ENCODE data around the gene CPNE1. TPM values are rescaled to one million over a fixed set of nuclear protein-coding genes. Genes with fewer than 3 reads are reported as not detected.

The CPNE1 gene
- total RNA-seq, 2 experiments from 2014 or later = 261 to 281 TPM

- peak; percentile 50 for DNase-seq
- peaks cover 54% of the 10 kb centered on the region for H3K4me1 Mint-ChIP-seq (ENCODE audit: low read depth)
- peaks cover 6% of the 10 kb centered on the region for H3K9me3 Mint-ChIP-seq
- no peaks in the 10 kb centered on the region for H3K27me3 Mint-ChIP-seq (ENCODE audit: low read depth)
- H3K36me3 Mint-ChIP-seq (ENCODE audit: low read depth) = peaks cover 34% of the 10 kb centered on the region
- intact Hi-C loops (cut with micrococcal nuclease) = loop anchor here (2.0 to 10.0 kb wide), 7 partner anchors 106 to 1670 kb away; partner anchors contain the start of genes ERGIC3, NCOA6, RALY and UQCC1
- CTCF ChIA-PET = interaction anchor here (1.0 to 2.1 kb wide), 3 partner anchors 43 to 79 kb away, joined by 3 to 8 read pairs (median 5); partner anchors contain the start of gene RBM39
- peak overlapping the region; percentile 95 for H3K4me3 Mint-ChIP-seq
- H3K27ac Mint-ChIP-seq = peak overlapping the region; percentile 99
These were observed 2.1 kb downstream of the CPNE1 start for GRCh38 chr20:35662551-35662950.

- peaks cover 40% of the 10 kb centered on the region for H3K36me3 Mint-ChIP-seq (ENCODE audit: low read depth)
- no peaks in the 10 kb centered on the region for H3K27me3 Mint-ChIP-seq (ENCODE audit: low read depth)
- intact Hi-C loops (cut with micrococcal nuclease) = loop anchor here (2.0 to 10.0 kb wide), 8 partner anchors 107 to 1670 kb away; partner anchors contain the start of genes ERGIC3, NCOA6, RALY and TRPC4AP
These were observed 2.8 kb downstream of the CPNE1 start for GRCh38 chr20:35661908-35662307.

GRCh38 chr20:35661053-35661452 lies 3.6 kb downstream of the CPNE1 start:
- Mint-ChIP-seq H3K4me3 (peak overlapping the region; percentile 95), H3K27me3 (ENCODE audit: low read depth) (no peaks in the 10 kb centered on the region), H3K4me1 (ENCODE audit: low read depth) (peaks cover 66% of the 10 kb centered on the region), H3K9me3 (peaks cover 6% of the 10 kb centered on the region), H3K27ac (peak overlapping the region; percentile 99), H3K36me3 (ENCODE audit: low read depth) (peaks cover 43% of the 10 kb centered on the region)
- DNase-seq = peak; percentile 16
- CTCF ChIA-PET = interaction anchor here (0.9 to 3.0 kb wide), 4 partner anchors 42 to 82 kb away, joined by 3 to 14 read pairs (median 4); no protein-coding TSS in a partner anchor
- intact Hi-C loops (cut with micrococcal nuclease) = loop anchor here (2.0 to 10.0 kb wide), 6 partner anchors 119 to 1669 kb away; partner anchors contain the start of genes ERGIC3, NCOA6, RALY and TRPC4AP

More at GRCh38 chr20:35661908-35662307, 2.8 kb downstream of the CPNE1 start:
- peaks cover 6% of the 10 kb centered on the region for H3K9me3 Mint-ChIP-seq
- DNase-seq = no peak
- CTCF ChIA-PET = interaction anchor here (0.9 to 1.3 kb wide), 2 partner anchors 41 to 61 kb away, joined by 3 to 4 read pairs; no protein-coding TSS in a partner anchor
- H3K27ac Mint-ChIP-seq = peak overlapping the region; percentile 99
- H3K4me3 Mint-ChIP-seq = peak overlapping the region; percentile 95
- H3K4me1 Mint-ChIP-seq (ENCODE audit: low read depth) = peaks cover 60% of the 10 kb centered on the region

GRCh38 chr20:35660122-35660937 lies 4.4 kb downstream of the CPNE1 start:
- intact Hi-C loops (cut with micrococcal nuclease) = loop anchor here (1.0 to 10.0 kb wide), 8 partner anchors 41 to 1668 kb away; partner anchors contain the start of genes ERGIC3, NCOA6, RALY and TRPC4AP

GRCh38 chr20:35657271-35657670 lies 7.4 kb downstream of the CPNE1 start:
- Mint-ChIP-seq H3K4me3 (peak overlapping the region; percentile 19), H3K27me3 (ENCODE audit: low read depth) (no peaks in the 10 kb centered on the region)

More at GRCh38 chr20:35660122-35660937, 4.4 kb downstream of the CPNE1 start:
- CTCF ChIA-PET = interaction anchor here (1.1 to 3.0 kb wide), 5 partner anchors 11 to 294 kb away, joined by 3 to 14 read pairs (median 4); partner anchors contain the start of gene SCAND1
- peaks cover 6% of the 10 kb centered on the region for H3K9me3 Mint-ChIP-seq
- peak overlapping the region; percentile 51 for H3K4me3 Mint-ChIP-seq
- peaks cover 43% of the 10 kb centered on the region for H3K36me3 Mint-ChIP-seq (ENCODE audit: low read depth)
- H3K27ac Mint-ChIP-seq = peak overlapping the region; percentile 99
- no peaks in the 10 kb centered on the region for H3K27me3 Mint-ChIP-seq (ENCODE audit: low read depth)
- peak; percentile 67 for DNase-seq
- H3K4me1 Mint-ChIP-seq (ENCODE audit: low read depth) = peaks cover 66% of the 10 kb centered on the region

GRCh38 chr20:35654415-35654814 lies 10.3 kb downstream of the CPNE1 start:
- intact Hi-C loops (cut with micrococcal nuclease) = no loop called here
- DNase-seq = no peak
- H3K4me1 Mint-ChIP-seq (ENCODE audit: low read depth) = peaks cover 56% of the 10 kb centered on the region
- H3K36me3 Mint-ChIP-seq (ENCODE audit: low read depth) = peaks cover 29% of the 10 kb centered on the region
- H3K4me3 Mint-ChIP-seq = no peak overlapping the region
- no peaks in the 10 kb centered on the region for H3K27me3 Mint-ChIP-seq (ENCODE audit: low read depth)
- H3K27ac Mint-ChIP-seq = no peak overlapping the region
- H3K9me3 Mint-ChIP-seq = no peaks in the 10 kb centered on the region
- CTCF ChIA-PET = interaction anchor here (0.7 to 1.0 kb wide), 3 partner anchors 53 to 190 kb away, joined by 3 read pairs; no protein-coding TSS in a partner anchor

More at GRCh38 chr20:35657271-35657670, 7.4 kb downstream of the CPNE1 start:
- intact Hi-C loops (cut with micrococcal nuclease) = no loop called here
- Mint-ChIP-seq H3K4me1 (ENCODE audit: low read depth) (peaks cover 57% of the 10 kb centered on the region), H3K36me3 (ENCODE audit: low read depth) (peaks cover 36% of the 10 kb centered on the region), H3K27ac (peak overlapping the region; percentile 70), H3K9me3 (peaks cover 6% of the 10 kb centered on the region)
- CTCF ChIA-PET = interaction anchor here (0.7 kb wide), 1 partner anchor 151 kb away, joined by 3 read pairs; no protein-coding TSS in a partner anchor
- DNase-seq = no peak

- H3K4me1 Mint-ChIP-seq (ENCODE audit: low read depth) = peaks cover 57% of the 10 kb centered on the region
- no peaks in the 10 kb centered on the region for H3K27me3 Mint-ChIP-seq (ENCODE audit: low read depth)
These were observed 10.8 kb downstream of the CPNE1 start for GRCh38 chr20:35653893-35654292.

GRCh38 chr20:35653430-35653734 lies 11.3 kb downstream of the CPNE1 start:
- Mint-ChIP-seq H3K27ac (no peak overlapping the region), H3K9me3 (no peaks in the 10 kb centered on the region), H3K27me3 (ENCODE audit: low read depth) (no peaks in the 10 kb centered on the region), H3K4me3 (no peak overlapping the region), H3K36me3 (ENCODE audit: low read depth) (peaks cover 26% of the 10 kb centered on the region), H3K4me1 (ENCODE audit: low read depth) (peaks cover 57% of the 10 kb centered on the region)
- DNase-seq = no peak
- CTCF ChIA-PET = interaction anchor here (1.0 kb wide), 1 partner anchor 189 kb away, joined by 3 read pairs; no protein-coding TSS in a partner anchor
- intact Hi-C loops (cut with micrococcal nuclease) = no loop called here

More at GRCh38 chr20:35653893-35654292, 10.8 kb downstream of the CPNE1 start:
- DNase-seq = no peak
- Mint-ChIP-seq H3K36me3 (ENCODE audit: low read depth) (peaks cover 25% of the 10 kb centered on the region), H3K27ac (no peak overlapping the region), H3K9me3 (no peaks in the 10 kb centered on the region), H3K4me3 (no peak overlapping the region)
- CTCF ChIA-PET = interaction anchor here (1.0 kb wide), 2 partner anchors 53 to 189 kb away, joined by 3 read pairs; no protein-coding TSS in a partner anchor
- intact Hi-C loops (cut with micrococcal nuclease) = no loop called here

- Mint-ChIP-seq H3K4me1 (ENCODE audit: low read depth) (peaks cover 58% of the 10 kb centered on the region), H3K9me3 (no peaks in the 10 kb centered on the region), H3K27me3 (ENCODE audit: low read depth) (no peaks in the 10 kb centered on the region), H3K4me3 (no peak overlapping the region), H3K36me3 (ENCODE audit: low read depth) (peaks cover 24% of the 10 kb centered on the region), H3K27ac (no peak overlapping the region)
- intact Hi-C loops (cut with micrococcal nuclease) = no loop called here
- DNase-seq = no peak
- CTCF ChIA-PET = no interaction called here
These were observed 11.9 kb downstream of the CPNE1 start for GRCh38 chr20:35652641-35653429.

GRCh38 chr20:35651958-35652357 lies 12.7 kb downstream of the CPNE1 start:
- no peak overlapping the region for H3K27ac Mint-ChIP-seq
- H3K36me3 Mint-ChIP-seq (ENCODE audit: low read depth) = peaks cover 19% of the 10 kb centered on the region
- H3K9me3 Mint-ChIP-seq = no peaks in the 10 kb centered on the region
- peaks cover 56% of the 10 kb centered on the region for H3K4me1 Mint-ChIP-seq (ENCODE audit: low read depth)
- intact Hi-C loops (cut with micrococcal nuclease) = no loop called here
- H3K4me3 Mint-ChIP-seq = no peak overlapping the region
- CTCF ChIA-PET = no interaction called here
- no peaks in the 10 kb centered on the region for H3K27me3 Mint-ChIP-seq (ENCODE audit: low read depth)
- DNase-seq = no peak

GRCh38 chr20:35650632-35651031 lies 14.1 kb downstream of the CPNE1 start:
- Mint-ChIP-seq H3K4me3 (no peak overlapping the region), H3K27me3 (ENCODE audit: low read depth) (no peaks in the 10 kb centered on the region), H3K36me3 (ENCODE audit: low read depth) (peaks cover 15% of the 10 kb centered on the region), H3K4me1 (ENCODE audit: low read depth) (peaks cover 58% of the 10 kb centered on the region), H3K9me3 (no peaks in the 10 kb centered on the region), H3K27ac (no peak overlapping the region)
- intact Hi-C loops (cut with micrococcal nuclease) = no loop called here
- CTCF ChIA-PET = no interaction called here
- no peak for DNase-seq
